HFFc6 (cell line): ENCODE data around the gene TAGAP. TPM values are rescaled to one million over a fixed set of nuclear protein-coding genes. Genes with fewer than 3 reads are reported as not detected.
"Not testable (repeated sequence)": the region's sequence is repeated elsewhere in the genome, so short reads cannot be mapped to it uniquely, and the experiment has no call there.

Experiments
- DNase-seq: peaks from one replicate; pipeline ENCODE4 v3.0.0-alpha.2; 2018
- H3K27ac Mint-ChIP-seq: 2 replicates; pipeline ENCODE4 v1.8.0; 2020; ENCODE audit warnings: mild to moderate bottlenecking, mixed read lengths
- H3K27me3 Mint-ChIP-seq: 2 replicates; pipeline ENCODE4 v1.8.0; 2021; ENCODE audit warnings: mild to moderate bottlenecking, moderate library complexity, mixed read lengths; ENCODE audit not compliant: insufficient read depth
- H3K36me3 Mint-ChIP-seq: 2 replicates; pipeline ENCODE4 v1.8.0; 2021; ENCODE audit warnings: low read depth, mixed read lengths
- H3K4me1 Mint-ChIP-seq: 2 replicates; pipeline ENCODE4 v1.8.0; 2020; ENCODE audit warnings: low read depth, mixed read lengths
- H3K4me3 Mint-ChIP-seq: 2 replicates; pipeline ENCODE4 v1.8.0; 2020; ENCODE audit warnings: mild to moderate bottlenecking, moderate library complexity, mixed read lengths
- H3K9me3 Mint-ChIP-seq: 2 replicates; pipeline ENCODE4 v1.8.0; 2020; ENCODE audit warnings: mild to moderate bottlenecking, mixed read lengths
- total RNA-seq, 6 experiments: library from RNA; stranded (reverse); fragmentation: NEBNext Ultra II Directional; extraction: Animal tissue kit (Norgen Biotek cat#: 25700); gene quantifications; 2 replicates in 1 of 6; 3 replicates in 5 of 6; pipeline ENCODE4 v1.2.3, GENCODE V29; 2021
- TF ChIP-seq, protein P1 (sequence below): fragments of 200-600 bp; sonication (generic); IDR thresholded peaks from 2 replicates; pipeline ENCODE4 v1.5.0; 2021; ENCODE audit warnings: antibody characterized with exemption, mild to moderate bottlenecking

The TAGAP gene
- total RNA-seq, 6 experiments from 2014 or later, result not detected

DNA sequence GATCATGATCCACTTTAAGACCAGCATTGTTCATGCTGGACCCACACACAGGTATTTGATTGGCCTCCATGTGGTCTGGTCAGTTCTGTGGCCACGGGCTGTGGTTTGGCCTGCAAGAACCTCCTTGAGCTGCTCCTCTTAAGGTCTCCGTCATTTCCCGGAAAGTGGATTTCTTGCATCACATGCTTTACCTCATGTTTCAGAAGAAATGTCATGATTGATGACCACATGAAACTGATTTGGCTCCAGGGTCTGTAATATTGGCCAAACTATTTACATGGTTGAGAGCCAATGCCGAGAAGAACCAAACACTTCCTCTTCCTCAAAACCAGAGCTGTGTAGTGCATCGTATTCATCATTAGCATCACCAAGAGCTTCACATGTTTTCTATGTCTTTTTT lies 31.6 kb downstream of the TAGAP start:
- Mint-ChIP-seq H3K36me3 (no peaks in the 10 kb centered on the region), H3K4me3 (no peak overlapping the region), H3K27me3 (no peaks in the 10 kb centered on the region), H3K4me1 (peaks cover 7% of the 10 kb centered on the region), H3K27ac (no peak overlapping the region), H3K9me3 (no peaks in the 10 kb centered on the region)
- DNase-seq, result no peak
- TF ChIP-seq, protein P1, sequence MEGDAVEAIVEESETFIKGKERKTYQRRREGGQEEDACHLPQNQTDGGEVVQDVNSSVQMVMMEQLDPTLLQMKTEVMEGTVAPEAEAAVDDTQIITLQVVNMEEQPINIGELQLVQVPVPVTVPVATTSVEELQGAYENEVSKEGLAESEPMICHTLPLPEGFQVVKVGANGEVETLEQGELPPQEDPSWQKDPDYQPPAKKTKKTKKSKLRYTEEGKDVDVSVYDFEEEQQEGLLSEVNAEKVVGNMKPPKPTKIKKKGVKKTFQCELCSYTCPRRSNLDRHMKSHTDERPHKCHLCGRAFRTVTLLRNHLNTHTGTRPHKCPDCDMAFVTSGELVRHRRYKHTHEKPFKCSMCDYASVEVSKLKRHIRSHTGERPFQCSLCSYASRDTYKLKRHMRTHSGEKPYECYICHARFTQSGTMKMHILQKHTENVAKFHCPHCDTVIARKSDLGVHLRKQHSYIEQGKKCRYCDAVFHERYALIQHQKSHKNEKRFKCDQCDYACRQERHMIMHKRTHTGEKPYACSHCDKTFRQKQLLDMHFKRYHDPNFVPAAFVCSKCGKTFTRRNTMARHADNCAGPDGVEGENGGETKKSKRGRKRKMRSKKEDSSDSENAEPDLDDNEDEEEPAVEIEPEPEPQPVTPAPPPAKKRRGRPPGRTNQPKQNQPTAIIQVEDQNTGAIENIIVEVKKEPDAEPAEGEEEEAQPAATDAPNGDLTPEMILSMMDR, result no peak

DNA sequence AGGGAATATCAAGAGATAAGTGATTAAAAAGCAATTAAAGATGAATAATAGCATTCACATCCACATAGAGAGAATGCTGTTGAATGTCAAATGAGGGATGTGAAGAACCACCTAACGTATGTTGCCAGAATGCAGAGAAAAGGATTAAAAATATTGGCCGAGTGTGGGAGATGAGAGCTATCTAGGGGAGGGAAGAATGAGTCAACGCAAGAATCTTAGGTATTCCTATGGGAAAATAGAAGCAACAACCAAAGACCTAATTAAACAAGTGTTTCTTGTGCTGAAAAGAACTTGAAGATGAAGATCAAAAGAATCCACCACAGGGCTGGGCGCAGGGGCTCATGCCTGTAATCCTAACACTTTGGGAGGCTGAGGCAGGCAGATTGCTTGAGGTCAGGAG lies 32.6 kb downstream of the TAGAP start:
- Mint-ChIP-seq H3K9me3 (no peaks in the 10 kb centered on the region), H3K27ac (no peak overlapping the region), H3K36me3 (no peaks in the 10 kb centered on the region), H3K4me3 (no peak overlapping the region), H3K27me3 (no peaks in the 10 kb centered on the region), H3K4me1 (peaks cover 7% of the 10 kb centered on the region)
- peak; percentile 19 for DNase-seq
- TF ChIP-seq, protein P1, result no peak

DNA sequence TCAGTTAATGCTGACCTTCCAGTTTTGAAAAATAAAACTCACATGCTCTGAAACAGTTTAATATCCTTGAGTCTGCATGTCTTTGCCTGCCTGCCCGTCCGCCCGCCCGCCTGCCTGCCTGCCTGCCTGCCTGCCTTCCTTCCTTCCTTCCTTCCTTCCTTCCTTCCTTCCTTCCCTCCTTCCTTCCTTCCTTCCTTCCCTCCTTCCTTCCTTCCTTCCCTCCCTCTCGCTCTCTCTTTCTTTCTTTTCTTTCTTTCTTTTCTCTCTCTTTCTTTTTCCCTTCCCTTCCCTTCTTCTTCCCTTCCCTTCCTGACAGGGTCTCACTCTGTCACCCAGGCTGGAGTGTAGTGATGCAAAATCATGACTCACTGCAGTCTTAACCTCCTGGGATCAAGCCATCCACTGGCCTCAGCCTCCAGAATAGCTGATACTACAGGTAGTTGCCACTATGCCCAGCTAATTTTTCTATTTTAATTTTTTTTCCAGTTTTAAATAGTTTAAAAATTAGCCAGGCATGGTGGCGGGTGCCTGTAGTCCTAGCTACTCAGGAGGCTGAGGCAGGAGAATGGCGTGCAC lies 34.7 kb downstream of the TAGAP start:
- DNase-seq, result not testable (repeated sequence)

DNA sequence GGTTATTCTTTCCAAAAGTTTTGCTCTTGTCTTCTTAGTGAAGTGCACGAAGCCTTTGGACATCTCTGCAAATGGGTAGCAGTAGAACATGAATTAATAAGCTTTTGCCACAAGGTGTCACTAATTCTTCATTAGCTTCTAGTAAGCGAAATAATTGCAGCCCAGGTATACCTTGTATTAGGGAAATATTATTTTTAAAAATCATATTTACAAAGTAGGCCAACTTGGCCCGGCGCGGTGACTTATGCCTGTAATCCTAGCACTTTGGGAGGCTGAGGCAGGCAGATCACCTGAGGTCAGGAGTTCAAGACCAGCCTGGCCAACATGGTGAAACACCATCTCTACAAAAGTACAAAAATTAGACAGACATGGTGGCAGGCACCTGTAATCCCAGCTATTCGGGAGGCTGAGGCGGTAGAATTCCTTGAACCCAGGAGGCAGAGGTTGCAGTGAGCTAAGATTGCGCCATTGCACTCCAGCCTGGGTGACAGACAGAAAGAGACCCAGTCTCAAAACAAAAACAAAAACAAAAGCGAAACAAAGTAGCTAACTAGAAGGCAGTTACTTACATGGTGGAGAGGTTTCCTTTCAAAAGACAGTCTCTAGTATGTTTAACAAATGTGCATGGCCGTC lies 36.0 kb downstream of the TAGAP start:
- DNase-seq, result peak; percentile 27
- TF ChIP-seq, protein P1, result peak; percentile 77
- H3K4me1 Mint-ChIP-seq, result peaks cover 7% of the 10 kb centered on the region
- no peak overlapping the region for H3K27ac Mint-ChIP-seq
- H3K36me3 Mint-ChIP-seq, result no peaks in the 10 kb centered on the region
- H3K4me3 Mint-ChIP-seq, result no peak overlapping the region
- no peaks in the 10 kb centered on the region for H3K9me3 Mint-ChIP-seq
- no peaks in the 10 kb centered on the region; the same call in none of the 2 replicates for H3K27me3 Mint-ChIP-seq

More for the DNA sequence above, 34.7 kb downstream of the TAGAP start:
- H3K27ac Mint-ChIP-seq, H3K9me3 Mint-ChIP-seq, H3K4me1 Mint-ChIP-seq, H3K27me3 Mint-ChIP-seq, H3K4me3 Mint-ChIP-seq, H3K36me3 Mint-ChIP-seq: not testable (repeated sequence)

DNA sequence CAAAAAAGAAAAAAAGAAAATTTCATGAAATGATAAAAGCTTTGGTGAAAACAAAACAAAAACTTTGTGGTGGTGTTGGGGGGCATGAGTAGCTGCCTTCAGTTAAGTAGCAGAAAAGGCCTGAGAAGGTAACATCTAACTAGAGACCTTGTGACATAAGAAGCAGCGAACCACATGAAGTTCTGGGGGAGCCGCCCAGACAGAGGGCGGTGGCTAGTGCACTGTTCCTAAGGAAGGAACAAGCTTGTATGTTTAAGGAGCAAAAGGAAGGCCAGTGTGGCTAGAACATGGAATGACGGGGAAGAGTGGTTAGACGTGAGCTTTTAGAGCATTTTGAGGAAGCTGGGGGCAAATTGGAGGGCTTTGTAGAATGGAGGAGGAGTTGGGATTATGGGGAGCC lies 37.3 kb downstream of the TAGAP start:
- H3K36me3 Mint-ChIP-seq, result no peaks in the 10 kb centered on the region
- H3K27me3 Mint-ChIP-seq, result no peaks in the 10 kb centered on the region; the same call in none of the 2 replicates
- H3K4me3 Mint-ChIP-seq, result no peak overlapping the region
- TF ChIP-seq, protein P1, result no peak
- no peak overlapping the region for H3K27ac Mint-ChIP-seq
- DNase-seq, result no peak
- H3K9me3 Mint-ChIP-seq, result no peaks in the 10 kb centered on the region
- H3K4me1 Mint-ChIP-seq, result peaks cover 13% of the 10 kb centered on the region

DNA sequence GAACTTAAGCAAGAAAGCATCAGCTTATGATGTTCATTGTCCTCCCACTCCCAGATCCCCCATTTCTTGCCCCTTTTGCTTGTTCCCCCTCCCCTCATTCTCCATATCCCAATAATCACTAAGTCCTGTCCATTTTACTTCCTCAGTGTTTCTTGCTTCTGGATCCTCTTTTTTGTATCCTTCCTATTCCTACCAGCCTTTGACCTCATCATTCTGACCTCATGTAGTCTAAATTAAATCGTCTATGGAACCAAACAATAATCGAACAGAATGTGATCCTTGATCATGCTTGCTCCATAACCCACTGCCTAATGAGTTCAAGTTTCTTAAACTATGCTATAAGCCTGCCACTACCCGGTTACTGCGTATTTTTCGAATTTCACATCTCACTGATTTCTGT lies 39.4 kb downstream of the TAGAP start:
- Mint-ChIP-seq H3K27me3 (no peaks in the 10 kb centered on the region; the same call in none of the 2 replicates), H3K27ac (no peak overlapping the region)
- TF ChIP-seq, protein P1, result no peak

More for the DNA sequence above, 39.4 kb downstream of the TAGAP start:
- DNase-seq, result no peak
- Mint-ChIP-seq H3K36me3 (no peaks in the 10 kb centered on the region), H3K4me1 (peaks cover 20% of the 10 kb centered on the region), H3K9me3 (no peaks in the 10 kb centered on the region), H3K4me3 (no peak overlapping the region)
